ENCODE data around the gene AKNA. TPM values are rescaled to one million over a fixed set of nuclear protein-coding genes. Genes with fewer than 3 reads are reported as not detected.

AKNA gene
- total RNA-seq, 3 donors from 2014 or later (not counting 1 experiment from before 2014, with no cell fraction given), result 577 to 743 (median 676) TPM

- DNase-seq (peak in 1 of 2 donors; percentile 9), ATAC-seq (no peak)
- H3K27ac ChIP-seq (ENCODE audit: low read length), result no peak overlapping the region
- H3K4me1 ChIP-seq (ENCODE audit: control insufficient read depth, insufficient read depth, low read length), result no peaks in the 10 kb centered on the region
- no peaks in the 10 kb centered on the region for H3K4me1 Mint-ChIP-seq
- no peak overlapping the region for H3K4me3 ChIP-seq (ENCODE audit: low read length)
- H3K9me3 Mint-ChIP-seq, result no peaks in the 10 kb centered on the region
- H3K27me3 Mint-ChIP-seq (ENCODE audit: low read depth in 2 of 2), result peaks cover 0 to 7% of the 10 kb centered on the region in 2 donors
- peaks cover 4% of the 10 kb centered on the region for H3K9me3 ChIP-seq (ENCODE audit: control insufficient read depth, insufficient read depth, low read length)
- TF ChIP-seq, protein P1, sequence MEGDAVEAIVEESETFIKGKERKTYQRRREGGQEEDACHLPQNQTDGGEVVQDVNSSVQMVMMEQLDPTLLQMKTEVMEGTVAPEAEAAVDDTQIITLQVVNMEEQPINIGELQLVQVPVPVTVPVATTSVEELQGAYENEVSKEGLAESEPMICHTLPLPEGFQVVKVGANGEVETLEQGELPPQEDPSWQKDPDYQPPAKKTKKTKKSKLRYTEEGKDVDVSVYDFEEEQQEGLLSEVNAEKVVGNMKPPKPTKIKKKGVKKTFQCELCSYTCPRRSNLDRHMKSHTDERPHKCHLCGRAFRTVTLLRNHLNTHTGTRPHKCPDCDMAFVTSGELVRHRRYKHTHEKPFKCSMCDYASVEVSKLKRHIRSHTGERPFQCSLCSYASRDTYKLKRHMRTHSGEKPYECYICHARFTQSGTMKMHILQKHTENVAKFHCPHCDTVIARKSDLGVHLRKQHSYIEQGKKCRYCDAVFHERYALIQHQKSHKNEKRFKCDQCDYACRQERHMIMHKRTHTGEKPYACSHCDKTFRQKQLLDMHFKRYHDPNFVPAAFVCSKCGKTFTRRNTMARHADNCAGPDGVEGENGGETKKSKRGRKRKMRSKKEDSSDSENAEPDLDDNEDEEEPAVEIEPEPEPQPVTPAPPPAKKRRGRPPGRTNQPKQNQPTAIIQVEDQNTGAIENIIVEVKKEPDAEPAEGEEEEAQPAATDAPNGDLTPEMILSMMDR (IDR thresholded peaks at IDR 0.05), result no peak
- intact Hi-C loops (cut with micrococcal nuclease), result no loop called here
- H3K4me3 Mint-ChIP-seq, result no peak overlapping the region
- peaks cover 2% of the 10 kb centered on the region for H3K27me3 ChIP-seq (ENCODE audit: control insufficient read depth, insufficient read depth, low read length)
- no peaks in the 10 kb centered on the region for H3K36me3 ChIP-seq (ENCODE audit: control insufficient read depth, insufficient read depth, low read length)
- H3K27ac Mint-ChIP-seq, result no peak overlapping the region
- WGBS (ENCODE audit: insufficient coverage), result 90% methylated on average over 4 of the region's 4 CpGs
- H3K36me3 Mint-ChIP-seq, result peaks cover under 1% of the 10 kb centered on the region
Observed at GRCh38 chr9:114300153-114300845, 87.5 kb downstream of the AKNA start.

- Histone ChIP-seq H3K4me3 (ENCODE audit: low read length) (no peak overlapping the region), H3K9me3 (ENCODE audit: control insufficient read depth, insufficient read depth, low read length) (peaks cover 4% of the 10 kb centered on the region), H3K36me3 (ENCODE audit: control insufficient read depth, insufficient read depth, low read length) (no peaks in the 10 kb centered on the region), H3K27me3 (ENCODE audit: control insufficient read depth, insufficient read depth, low read length) (peaks cover 2% of the 10 kb centered on the region), H3K27ac (ENCODE audit: low read length) (no peak overlapping the region), H3K4me1 (ENCODE audit: control insufficient read depth, insufficient read depth, low read length) (no peaks in the 10 kb centered on the region)
- peaks cover 4 to 15% of the 10 kb centered on the region in 2 donors for H3K27me3 Mint-ChIP-seq (ENCODE audit: low read depth in 2 of 2)
- no peaks in the 10 kb centered on the region for H3K4me1 Mint-ChIP-seq
- H3K27ac Mint-ChIP-seq, result no peak overlapping the region
- DNase-seq (peak in 1 of 2 donors; percentile 1), ATAC-seq (no peak)
- intact Hi-C loops (cut with micrococcal nuclease), result no loop called here
- WGBS (ENCODE audit: insufficient coverage), result 89% methylated on average over 15 of the region's 15 CpGs
- TF ChIP-seq, protein P1 (IDR thresholded peaks at IDR 0.05), result no peak
- H3K4me3 Mint-ChIP-seq, result no peak overlapping the region
- peaks cover 0 to 4% of the 10 kb centered on the region in 2 donors for H3K9me3 Mint-ChIP-seq
- H3K36me3 Mint-ChIP-seq, result peaks cover 9% of the 10 kb centered on the region
Observed at GRCh38 chr9:114299286-114300152, 88.3 kb downstream of the AKNA start.

DNA sequence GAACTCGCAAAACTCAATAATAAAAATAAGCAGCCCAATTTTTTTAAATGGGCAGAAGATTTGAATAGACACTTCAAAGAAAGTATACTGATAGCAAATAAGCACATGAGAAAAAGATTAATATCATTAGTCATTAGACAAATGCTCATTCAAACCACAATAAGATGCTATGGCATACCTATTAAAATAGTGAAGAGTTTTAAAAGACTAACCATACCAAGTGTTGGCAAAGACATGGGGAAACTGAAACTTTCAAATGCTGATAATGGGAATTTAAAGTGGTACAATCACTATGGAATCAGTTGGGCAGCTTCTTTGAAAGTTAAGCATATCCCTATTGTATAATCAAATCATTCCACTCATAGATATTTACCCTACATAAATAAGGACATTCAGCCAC lies 91.4 kb downstream of the AKNA start:
- no peak overlapping the region for H3K4me3 Mint-ChIP-seq
- no peak overlapping the region for H3K27ac ChIP-seq (ENCODE audit: low read length)
- H3K27me3 ChIP-seq (ENCODE audit: control insufficient read depth, insufficient read depth, low read length), result peaks cover 2% of the 10 kb centered on the region
- peaks cover 4% of the 10 kb centered on the region for H3K9me3 ChIP-seq (ENCODE audit: control insufficient read depth, insufficient read depth, low read length)
- TF ChIP-seq, protein P1 (IDR thresholded peaks at IDR 0.05), result no peak
- H3K27me3 Mint-ChIP-seq (ENCODE audit: low read depth in 2 of 2), result peaks cover 14 to 33% of the 10 kb centered on the region in 2 donors
- ATAC-seq, result no peak
- intact Hi-C loops (cut with micrococcal nuclease), result no loop called here
- H3K36me3 ChIP-seq (ENCODE audit: control insufficient read depth, insufficient read depth, low read length), result no peaks in the 10 kb centered on the region
- no peak overlapping the region for H3K4me3 ChIP-seq (ENCODE audit: low read length)
- H3K36me3 Mint-ChIP-seq, result peaks cover 16% of the 10 kb centered on the region
- H3K4me1 Mint-ChIP-seq, result no peaks in the 10 kb centered on the region
- no CpG with 5 or more reads among the region's 1 CpG for WGBS (ENCODE audit: insufficient coverage)
- no peak for DNase-seq
- H3K4me1 ChIP-seq (ENCODE audit: control insufficient read depth, insufficient read depth, low read length), result no peaks in the 10 kb centered on the region
- H3K9me3 Mint-ChIP-seq, result peaks cover 0 to 4% of the 10 kb centered on the region in 2 donors
- no peak overlapping the region for H3K27ac Mint-ChIP-seq

Measured in natural killer cell (primary cell).